ENCODE measurements around the gene KANSL1L.

DNA sequence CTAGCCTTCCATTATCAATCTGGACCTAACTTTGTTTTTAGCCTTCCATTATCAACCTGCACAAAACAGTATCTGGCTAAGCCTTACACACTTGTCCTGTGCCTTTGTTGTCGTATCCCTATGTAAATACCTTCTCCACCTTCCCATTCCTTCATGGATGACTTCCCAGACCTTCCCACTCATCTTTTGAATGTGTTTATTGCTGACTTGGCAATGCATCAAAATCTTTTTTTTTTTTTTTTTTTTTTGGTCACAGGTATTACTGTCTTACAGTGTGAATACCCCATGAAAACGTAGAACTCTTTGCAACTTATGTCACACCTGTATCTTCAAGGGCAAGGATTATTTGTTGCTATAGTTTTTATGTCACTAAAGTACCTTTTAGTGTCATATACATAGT lies 143.0 kb downstream of the KANSL1L start:
- no peak for TF ChIP-seq POLR2A (IDR thresholded peaks at IDR 0.05)
- TF ChIP-seq CTCF (IDR thresholded peaks at IDR 0.05), result no peak

All from uterus (tissue), 2 donors.